GM21619 (cell line): ENCODE measurements around the gene RPS6KC1.
"Not testable (repeated sequence)": the region's sequence is repeated elsewhere in the genome, so short reads cannot be mapped to it uniquely, and the experiment has no call there.

Experiments
- ATAC-seq: cut with Tn5 transposase; IDR thresholded peaks from one replicate; pipeline ENCODE4 v1.9.1; 2021; ENCODE audit not compliant: unreplicated experiment

RPS6KC1 gene

GRCh38 chr1:213054733-213055591 lies 3.9 kb downstream of the RPS6KC1 start:
- no peak for ATAC-seq

DNA sequence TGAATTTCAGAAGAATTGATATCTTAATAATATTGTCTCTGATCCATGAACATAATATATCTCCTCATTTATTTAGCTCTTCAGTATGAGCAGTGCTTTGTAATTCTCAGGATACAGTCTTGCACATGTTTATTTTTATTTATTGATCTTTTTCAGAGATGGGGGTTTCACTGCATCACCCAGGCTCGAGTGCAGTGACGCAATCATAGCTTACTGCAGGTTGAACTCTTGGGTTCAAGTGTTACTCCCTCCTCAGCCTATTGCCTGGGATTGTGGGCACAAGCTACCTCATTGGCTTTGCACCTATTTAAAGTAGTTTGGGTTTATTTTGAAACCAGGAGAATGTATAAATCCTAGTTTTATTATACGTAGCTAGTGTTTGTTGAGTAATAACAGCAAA lies 4.7 kb downstream of the RPS6KC1 start:
- ATAC-seq: no peak

DNA sequence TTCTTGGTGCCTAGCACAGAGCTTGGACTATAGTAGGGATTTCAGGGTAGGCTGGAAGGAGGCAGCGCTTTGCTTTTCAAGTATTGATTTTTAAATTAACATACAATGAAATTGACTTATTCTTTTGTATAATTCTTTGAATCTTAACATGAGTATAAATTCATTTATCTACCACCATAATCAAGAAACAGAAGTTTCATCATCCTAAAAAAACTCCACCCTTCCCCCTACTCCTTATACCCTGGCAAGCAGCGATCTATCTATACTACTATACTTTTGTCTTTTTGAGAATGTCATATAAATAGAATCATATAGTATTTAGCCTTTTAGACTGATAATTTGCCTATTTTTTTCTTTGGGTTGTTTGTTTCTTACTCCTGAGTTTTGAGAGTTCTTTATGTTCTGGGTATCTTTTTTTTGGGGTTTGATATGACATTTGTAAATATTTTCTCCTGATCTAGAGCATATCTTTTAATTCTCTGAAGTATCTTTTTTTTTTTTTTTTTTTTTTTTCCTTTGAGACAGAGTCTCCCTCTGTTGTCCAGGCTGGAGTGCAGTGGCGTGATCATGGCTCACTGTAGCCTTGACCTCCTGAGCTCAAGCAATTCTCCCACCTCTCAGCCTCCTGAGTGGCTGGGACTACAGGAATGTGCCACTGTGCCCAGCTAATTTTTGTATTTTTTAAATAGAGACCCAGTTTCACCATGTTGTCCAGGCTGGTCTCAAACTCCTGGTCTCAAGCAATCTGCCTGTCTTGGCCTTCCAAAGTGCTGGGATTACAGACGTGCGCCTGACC lies 6.4 kb downstream of the RPS6KC1 start:
- ATAC-seq: no peak

- no peak for ATAC-seq
Measured at GRCh38 chr1:213060836-213061235, 9.8 kb downstream of the RPS6KC1 start.

DNA sequence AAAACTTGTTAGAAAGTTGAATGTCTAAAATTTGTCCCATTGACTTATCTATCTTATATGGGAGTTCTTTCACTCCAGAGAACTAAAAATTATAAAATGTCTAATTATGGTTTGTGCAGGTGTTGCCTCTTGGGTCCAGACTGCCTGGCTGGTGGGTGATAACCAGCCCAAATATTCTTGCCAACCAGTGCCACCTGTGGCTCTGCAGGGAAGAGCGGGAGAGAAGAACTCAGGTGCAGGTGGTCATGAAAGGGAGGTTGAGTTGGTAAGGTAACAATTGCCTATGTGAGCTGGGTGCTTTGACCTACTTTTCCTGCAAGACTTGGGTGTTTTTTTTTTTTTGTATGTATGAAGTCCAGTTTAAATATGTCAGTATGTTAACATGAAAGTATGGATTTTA lies 10.2 kb downstream of the RPS6KC1 start:
- no peak for ATAC-seq

GRCh38 chr1:213065800-213066199 lies 14.8 kb downstream of the RPS6KC1 start:
- ATAC-seq: no peak

GRCh38 chr1:213066363-213066762 lies 15.3 kb downstream of the RPS6KC1 start:
- no peak for ATAC-seq

GRCh38 chr1:213067352-213067751 lies 16.3 kb downstream of the RPS6KC1 start:
- ATAC-seq: no peak

DNA sequence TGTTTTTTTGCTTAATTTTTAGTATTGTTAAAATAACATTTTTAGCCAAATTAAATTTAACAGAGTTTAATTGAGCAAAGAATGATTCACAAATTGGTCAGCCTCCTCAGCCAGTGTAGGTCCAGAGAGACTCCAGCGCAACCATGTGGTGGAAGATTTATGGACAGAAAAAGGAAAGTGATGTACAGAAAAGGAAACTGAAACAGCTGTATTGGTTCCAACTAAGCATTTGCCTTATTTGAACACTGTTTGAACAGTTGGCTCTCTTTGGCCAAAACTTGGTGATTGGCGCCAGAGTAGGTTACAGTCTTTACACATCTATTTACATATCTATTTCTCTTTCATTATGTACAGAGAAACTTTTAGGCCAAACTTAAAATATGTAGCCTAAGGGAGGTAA lies 19.4 kb downstream of the RPS6KC1 start:
- peak; percentile 93 for ATAC-seq

- peak; percentile 76 for ATAC-seq
Measured at GRCh38 chr1:213075725-213076124, 24.7 kb downstream of the RPS6KC1 start.

DNA sequence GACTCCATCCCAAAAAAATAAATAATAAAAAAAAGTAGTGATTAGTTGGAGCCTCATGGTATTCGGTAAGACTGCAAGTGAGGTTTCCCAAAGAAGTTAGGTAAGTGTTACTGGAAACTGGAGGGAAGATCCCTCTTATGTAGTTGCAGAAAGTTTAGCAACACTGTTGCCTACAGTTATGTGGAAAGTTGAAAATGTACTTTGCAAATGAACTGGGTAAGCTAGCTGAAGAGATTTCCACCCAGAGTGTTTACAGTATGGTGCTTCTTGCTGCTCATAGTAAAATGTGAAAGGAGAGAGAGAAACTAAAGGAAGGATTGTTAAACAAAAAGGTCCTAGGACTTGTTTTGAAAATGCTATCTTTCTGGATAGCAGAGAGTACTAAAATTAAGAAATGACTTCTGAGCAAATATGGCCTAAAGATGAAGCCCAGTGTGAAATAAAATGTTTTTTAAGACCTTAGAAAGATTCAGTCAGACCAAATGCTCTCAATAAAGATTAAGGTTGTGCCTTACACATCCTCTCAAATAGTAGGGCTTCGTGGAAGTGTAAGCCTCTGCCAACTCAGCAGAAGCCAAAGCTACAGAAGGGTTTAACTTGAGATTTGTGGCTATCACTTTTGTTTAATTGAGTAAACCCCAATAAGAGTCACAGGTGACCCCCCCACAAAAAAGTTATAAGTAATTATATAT lies 31.5 kb downstream of the RPS6KC1 start:
- ATAC-seq: no peak

- no peak for ATAC-seq
Measured at GRCh38 chr1:213083112-213083445, 32.0 kb downstream of the RPS6KC1 start.

- no peak for ATAC-seq
Measured at GRCh38 chr1:213087911-213088310, 36.9 kb downstream of the RPS6KC1 start.

GRCh38 chr1:213089924-213090677 lies 39.1 kb downstream of the RPS6KC1 start:
- ATAC-seq: no peak

GRCh38 chr1:213094446-213094845 lies 43.4 kb downstream of the RPS6KC1 start:
- ATAC-seq: no peak

GRCh38 chr1:213095467-213095866 lies 44.4 kb downstream of the RPS6KC1 start:
- ATAC-seq: no peak

DNA sequence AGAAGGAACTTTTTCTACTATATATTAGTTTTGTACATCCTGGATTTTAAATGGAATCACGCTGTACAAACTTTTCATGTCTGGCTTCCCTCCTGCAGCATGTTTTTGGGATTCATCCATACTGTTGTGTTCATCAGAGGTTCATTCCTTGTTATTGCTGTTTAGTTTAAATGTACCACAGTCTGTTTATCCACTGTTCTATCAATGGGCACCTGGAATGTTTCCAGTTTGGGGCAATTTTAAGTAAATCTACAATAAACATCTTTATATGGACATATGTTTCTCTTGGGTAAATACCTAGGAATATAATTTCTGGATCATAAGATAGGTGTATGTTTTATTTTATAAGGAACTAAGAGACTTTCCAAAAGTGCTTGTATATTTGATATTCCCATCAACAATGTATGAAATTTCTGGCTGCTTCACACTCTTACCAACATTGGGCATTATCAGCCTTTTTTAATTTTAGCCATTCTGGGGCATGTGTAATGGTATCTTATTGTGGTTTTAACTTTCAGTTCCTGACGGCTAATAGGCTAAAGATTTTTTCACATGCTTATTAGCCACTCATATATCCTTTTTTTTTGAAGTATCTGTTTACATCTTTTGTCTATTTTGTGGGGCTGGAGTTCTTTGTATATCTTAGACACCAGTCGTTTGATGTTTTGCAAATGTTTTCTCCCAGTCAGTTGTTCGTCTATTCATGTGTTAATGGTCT lies 48.8 kb downstream of the RPS6KC1 start:
- no peak for ATAC-seq

- not testable (repeated sequence) for ATAC-seq
Measured at GRCh38 chr1:213100565-213100964, 49.5 kb downstream of the RPS6KC1 start.

GRCh38 chr1:213103377-213104306 lies 52.6 kb downstream of the RPS6KC1 start:
- no peak for ATAC-seq
